GM23248 (cell line): ENCODE results near the gene GLB1L3. TPM values are rescaled to one million over a fixed set of nuclear protein-coding genes. Genes with fewer than 3 reads are reported as not detected.
"Not testable (repeated sequence)": the region's sequence is repeated elsewhere in the genome, so short reads cannot be mapped to it uniquely, and the experiment has no call there.

ENCODE experiments used
- DNase-seq: peaks from one replicate; pipeline ENCODE4 v3.0.0-alpha.2; 2015
- H2AFZ ChIP-seq: fragments of 200-600 bp; sonication (generic); 2 replicates; pipeline ENCODE4 v1.6.1; 2016; ENCODE audit warnings: antibody characterized with exemption
- H3F3A ChIP-seq: fragments of 200-600 bp; sonication (generic); 2 replicates; pipeline ENCODE4 v1.6.1; 2016; ENCODE audit warnings: mild to moderate bottlenecking, antibody characterized with exemption, mixed run types; ENCODE audit not compliant: insufficient read depth
- H3K27ac ChIP-seq: fragments of 200-600 bp; sonication (generic); 2 replicates; pipeline ENCODE4 v1.5.1; 2016; ENCODE audit warnings: mild to moderate bottlenecking
- H3K27me3 ChIP-seq: fragments of 200-600 bp; sonication (generic); replicated peaks from 2 replicates; pipeline ENCODE4 v1.6.1; 2016; ENCODE audit warnings: mild to moderate bottlenecking; ENCODE audit not compliant: insufficient read depth
- H3K36me3 ChIP-seq: fragments of 200-600 bp; sonication (generic); 2 replicates; pipeline ENCODE4 v1.6.1; 2016; ENCODE audit warnings: low read depth, mild to moderate bottlenecking
- H3K4me1 ChIP-seq: fragments of 200-600 bp; sonication (generic); 2 replicates; pipeline ENCODE4 v1.6.1; 2016; ENCODE audit warnings: mild to moderate bottlenecking; ENCODE audit not compliant: insufficient read depth
- H3K4me2 ChIP-seq: fragments of 200-600 bp; sonication (generic); one replicate; pipeline ENCODE4 v1.6.1; 2016; ENCODE audit warnings: mild to moderate bottlenecking; ENCODE audit not compliant: unreplicated experiment
- H3K4me3 ChIP-seq: fragments of 200-600 bp; sonication (generic); 2 replicates; pipeline ENCODE4 v1.5.1; 2016; ENCODE audit warnings: mild to moderate bottlenecking
- H3K79me2 ChIP-seq: fragments of 200-600 bp; sonication (generic); 2 replicates; pipeline ENCODE4 v1.6.1; 2016; ENCODE audit warnings: mild to moderate bottlenecking; ENCODE audit not compliant: insufficient read depth
- H3K9ac ChIP-seq: fragments of 200-600 bp; sonication (generic); 2 replicates; pipeline ENCODE4 v1.6.1; 2016; ENCODE audit warnings: mild to moderate bottlenecking
- H3K9me2 ChIP-seq: fragments of 200-600 bp; sonication (generic); 2 replicates; pipeline ENCODE4 v1.6.1; 2016; ENCODE audit warnings: mixed run types, mild to moderate bottlenecking, moderate library complexity; ENCODE audit not compliant: insufficient read depth
- H3K9me3 ChIP-seq: fragments of 200-600 bp; sonication (generic); one replicate; pipeline ENCODE4 v1.6.1; 2017; ENCODE audit warnings: low read depth
- H4K20me1 ChIP-seq: fragments of 200-600 bp; sonication (generic); 2 replicates; pipeline ENCODE4 v1.6.0; 2016; ENCODE audit not compliant: insufficient read depth
- EZH2 ChIP-seq: fragments of 200-600 bp; sonication (generic); IDR thresholded peaks from 2 replicates; pipeline ENCODE4 v1.6.1; 2018; ENCODE audit warnings: antibody characterized with exemption, mild to moderate bottlenecking; ENCODE audit not compliant: insufficient read depth, poor library complexity, severe bottlenecking
- EZH2phosphoT487 ChIP-seq: fragments of 200-600 bp; sonication (generic); IDR thresholded peaks from 2 replicates; pipeline ENCODE4 v1.6.1; 2018; ENCODE audit warnings: antibody characterized with exemption, moderate library complexity, mild to moderate bottlenecking, low read depth; ENCODE audit not compliant: insufficient read depth
- WGBS, 2 experiments: methylation state at CpG; one replicate each; pipeline ENCODE4 v1.1.6; 2015 to 2017; ENCODE audit warnings: low lambda C conversion rate in 2 of 2, low coverage in 1 of 2; ENCODE audit errors: missing lambda C conversion rate in 2 of 2; 5-methylcytosine and 5-hydroxymethylcytosine counted together
- in situ Hi-C: fragments of 300-500 bp; cut with MboI; formaldehyde crosslinking; loops from 2 replicates; pipeline ENCODE4 v1.15.0; 2020
- polyA plus RNA-seq: library from polyadenylated mRNA; unstranded; fragments of >200 nt; fragmentation: Nextera tagmentation; extraction: Ambion mirVana; gene quantifications from 2 replicates; pipeline ENCODE4 v1.2.1, GENCODE V29; 2016
- total RNA-seq: library from RNA; depleted of rRNA; stranded (reverse); fragments of >200 nt; shearing (Covaris generic); gene quantifications from 2 replicates; pipeline ENCODE4 v1.2.3, GENCODE V29; 2014

The GLB1L3 gene
- total and polyA plus RNA-seq, 2 experiments from 2014 or later, result not detected

- peak overlapping the region; percentile 99 for H3K4me2 ChIP-seq
- H3K27ac ChIP-seq, result peak overlapping the region; percentile 74
- no peaks in the 10 kb centered on the region for H4K20me1 ChIP-seq
- peak; percentile 84 for DNase-seq
- no peak for TF ChIP-seq EZH2
- TF ChIP-seq EZH2phosphoT487, result no peak
- no peaks in the 10 kb centered on the region for H3K9me2 ChIP-seq
- H3K27me3 ChIP-seq, result no peaks in the 10 kb centered on the region
- peak overlapping the region; percentile 96 for H2AFZ ChIP-seq
- peak overlapping the region; percentile 79 for H3K9ac ChIP-seq
- 0 out of 2 replicates have a peak, but pooled peaks cover 10% of the 10 kb centered on the region for H3F3A ChIP-seq
- peak overlapping the region; percentile 89 for H3K4me3 ChIP-seq
- 1 to 2% methylated on average over 27 of the region's 27 CpGs for WGBS, 2 experiments
- peaks cover 7% of the 10 kb centered on the region; the same call in 1 of the 2 replicates for H3K36me3 ChIP-seq
- peaks cover 15% of the 10 kb centered on the region for H3K4me1 ChIP-seq
- H3K79me2 ChIP-seq, result peaks cover 25% of the 10 kb centered on the region
- H3K9me3 ChIP-seq, result no peaks in the 10 kb centered on the region
- in situ Hi-C loops, result no loop called here
Measured at GRCh38 chr11:134252346-134253187, 23.6 kb upstream of the GLB1L3 start.

GRCh38 chr11:134253188-134253993, 22.8 kb upstream of the GLB1L3 start, which contains the start of the genes ACAD8 and THYN1:
ACAD8 (plus strand) TSS chr11:134253568; CDS start chr11:134253601, 33 bp downstream.
THYN1 (minus strand) TSS chr11:134253352; CDS start chr11:134252882, 470 bp downstream.
- H4K20me1 ChIP-seq, result no peaks in the 10 kb centered on the region
- 1 to 2% methylated on average over 44 to 51 of the region's 70 CpGs for WGBS, 2 experiments
- peak; percentile 98 for DNase-seq
- H3K4me1 ChIP-seq, result peaks cover 15% of the 10 kb centered on the region
- H2AFZ ChIP-seq, result peak within 1 kb of the TSS; percentile 96
- H3K36me3 ChIP-seq, result no peaks in the 10 kb centered on the region
- peak within 1 kb of the TSS; percentile 74 for H3K27ac ChIP-seq
- in situ Hi-C loops, result no loop called here
- peak within 1 kb of the TSS; percentile 99 for H3K4me2 ChIP-seq
- TF ChIP-seq EZH2, result no peak
- peaks cover 25% of the 10 kb centered on the region for H3K79me2 ChIP-seq
- no peaks in the 10 kb centered on the region for H3K9me3 ChIP-seq
- H3K9me2 ChIP-seq, result no peaks in the 10 kb centered on the region
- 0 out of 2 replicates have a peak, but pooled peaks cover 10% of the 10 kb centered on the region for H3F3A ChIP-seq
- H3K9ac ChIP-seq, result peak within 1 kb of the TSS; percentile 79
- peak within 1 kb of the TSS; percentile 89 for H3K4me3 ChIP-seq
- H3K27me3 ChIP-seq, result no peaks in the 10 kb centered on the region

- 70 to 72% methylated on average over 3 of the region's 3 CpGs for WGBS, 2 experiments
- H3K27ac ChIP-seq, result no peak overlapping the region
Measured at GRCh38 chr11:134254433-134255183, 21.6 kb upstream of the GLB1L3 start.

GRCh38 chr11:134255184-134255561, 21.0 kb upstream of the GLB1L3 start:
- H4K20me1 ChIP-seq, in situ Hi-C loops: not testable (repeated sequence)

More at GRCh38 chr11:134254433-134255183, 21.6 kb upstream of the GLB1L3 start:
- Histone ChIP-seq H3K79me2 (peaks cover 25% of the 10 kb centered on the region), H3K9ac (peak overlapping the region; percentile 79), H4K20me1 (no peaks in the 10 kb centered on the region), H3K4me3 (peak overlapping the region; percentile 89), H3K4me1 (peaks cover 15% of the 10 kb centered on the region), H3K36me3 (no peaks in the 10 kb centered on the region), H2AFZ (peak overlapping the region; percentile 96; the same call in 1 of the 2 replicates), H3K9me3 (no peaks in the 10 kb centered on the region), H3K4me2 (peak overlapping the region; percentile 82), H3F3A (0 out of 2 replicates have a peak, but pooled peaks cover 10% of the 10 kb centered on the region), H3K27me3 (no peaks in the 10 kb centered on the region), H3K9me2 (no peaks in the 10 kb centered on the region)
- TF ChIP-seq EZH2phosphoT487, result no peak
- in situ Hi-C loops, result no loop called here
- no peak for DNase-seq

More at GRCh38 chr11:134255184-134255561, 21.0 kb upstream of the GLB1L3 start:
- H3K4me2 ChIP-seq, DNase-seq, H3K9me2 ChIP-seq, H3K27ac ChIP-seq, H2AFZ ChIP-seq, H3K36me3 ChIP-seq, H3K4me3 ChIP-seq, H3K9ac ChIP-seq, H3K27me3 ChIP-seq, H3K9me3 ChIP-seq: not testable (repeated sequence)
- 97% methylated on average over 5 of the region's 5 CpGs for WGBS, 2 experiments
- Histone ChIP-seq H3K79me2 (peaks cover 25% of the 10 kb centered on the region), H3K4me1 (peaks cover 15% of the 10 kb centered on the region), H3F3A (0 out of 2 replicates have a peak, but pooled peaks cover 10% of the 10 kb centered on the region)
